ENCODE data around the gene KLHL41.

DNA sequence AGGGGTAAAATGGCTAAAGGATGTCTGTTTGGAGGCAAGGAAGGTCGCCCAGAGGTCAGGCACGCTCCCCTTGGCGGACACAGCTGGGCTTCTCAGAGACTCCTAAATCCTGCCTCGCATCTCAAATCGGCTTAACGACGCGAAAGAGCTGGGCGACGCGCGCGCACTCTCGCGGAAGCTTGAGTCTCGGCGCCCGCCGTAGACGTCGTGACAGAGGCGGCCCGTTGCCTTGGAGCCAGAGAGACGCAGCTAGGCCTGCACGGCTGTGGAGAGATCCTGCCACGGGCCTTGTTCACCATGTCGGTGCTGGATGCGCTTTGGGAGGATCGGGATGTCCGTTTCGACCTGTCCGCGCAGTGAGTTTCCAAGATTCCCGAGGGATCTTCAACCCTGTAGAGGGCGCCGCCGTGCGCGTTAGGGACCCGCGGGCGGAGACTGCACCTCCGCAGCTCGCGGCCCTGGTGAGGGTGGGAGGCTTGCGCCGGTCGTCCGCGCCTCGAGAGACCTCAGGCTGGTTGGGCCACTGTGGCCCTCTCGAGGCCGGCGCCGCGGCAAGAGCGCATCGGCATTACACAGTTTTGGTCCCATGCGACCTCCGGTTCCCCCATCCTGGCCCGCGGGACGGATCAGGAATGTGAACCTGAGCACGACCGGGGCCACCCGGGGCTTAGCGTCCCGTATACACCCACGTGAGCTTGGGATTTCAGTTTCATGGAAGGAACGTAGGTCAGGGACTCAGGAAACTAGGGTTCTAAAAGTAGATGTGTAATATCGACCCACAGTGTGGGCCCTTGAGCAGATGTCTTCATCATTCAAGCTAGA, 30.0 kb upstream of the KLHL41 start, which contains the start of gene BBS5:
- TF ChIP-seq, protein P1, sequence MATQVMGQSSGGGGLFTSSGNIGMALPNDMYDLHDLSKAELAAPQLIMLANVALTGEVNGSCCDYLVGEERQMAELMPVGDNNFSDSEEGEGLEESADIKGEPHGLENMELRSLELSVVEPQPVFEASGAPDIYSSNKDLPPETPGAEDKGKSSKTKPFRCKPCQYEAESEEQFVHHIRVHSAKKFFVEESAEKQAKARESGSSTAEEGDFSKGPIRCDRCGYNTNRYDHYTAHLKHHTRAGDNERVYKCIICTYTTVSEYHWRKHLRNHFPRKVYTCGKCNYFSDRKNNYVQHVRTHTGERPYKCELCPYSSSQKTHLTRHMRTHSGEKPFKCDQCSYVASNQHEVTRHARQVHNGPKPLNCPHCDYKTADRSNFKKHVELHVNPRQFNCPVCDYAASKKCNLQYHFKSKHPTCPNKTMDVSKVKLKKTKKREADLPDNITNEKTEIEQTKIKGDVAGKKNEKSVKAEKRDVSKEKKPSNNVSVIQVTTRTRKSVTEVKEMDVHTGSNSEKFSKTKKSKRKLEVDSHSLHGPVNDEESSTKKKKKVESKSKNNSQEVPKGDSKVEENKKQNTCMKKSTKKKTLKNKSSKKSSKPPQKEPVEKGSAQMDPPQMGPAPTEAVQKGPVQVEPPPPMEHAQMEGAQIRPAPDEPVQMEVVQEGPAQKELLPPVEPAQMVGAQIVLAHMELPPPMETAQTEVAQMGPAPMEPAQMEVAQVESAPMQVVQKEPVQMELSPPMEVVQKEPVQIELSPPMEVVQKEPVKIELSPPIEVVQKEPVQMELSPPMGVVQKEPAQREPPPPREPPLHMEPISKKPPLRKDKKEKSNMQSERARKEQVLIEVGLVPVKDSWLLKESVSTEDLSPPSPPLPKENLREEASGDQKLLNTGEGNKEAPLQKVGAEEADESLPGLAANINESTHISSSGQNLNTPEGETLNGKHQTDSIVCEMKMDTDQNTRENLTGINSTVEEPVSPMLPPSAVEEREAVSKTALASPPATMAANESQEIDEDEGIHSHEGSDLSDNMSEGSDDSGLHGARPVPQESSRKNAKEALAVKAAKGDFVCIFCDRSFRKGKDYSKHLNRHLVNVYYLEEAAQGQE (IDR thresholded peaks at IDR 0.05; ENCODE audit: insufficient read depth in 1 of 2, low read depth in 2 of 2, low read length in 2 of 2), result no peak
- no peak for TF ChIP-seq TAF1 (IDR thresholded peaks at IDR 0.05; ENCODE audit: borderline replicate concordance, insufficient read depth, low read length)
- no peak for TF ChIP-seq POLR2AphosphoS5 (IDR thresholded peaks at IDR 0.05; ENCODE audit: low read depth, low read length)
- peak; percentile 68 for TF ChIP-seq FOXP2 (optimal IDR thresholded peaks at IDR 0.05; ENCODE audit: borderline replicate concordance, extremely low read depth, extremely low read length, insufficient read depth)
- TF ChIP-seq SIN3A (IDR thresholded peaks at IDR 0.05; ENCODE audit: borderline replicate concordance, insufficient read depth, low read length), result no peak

Data from PFSK-1 (cell line).